Measurements from ENCODE around the gene EOMES.

The EOMES gene

GRCh38 chr3:27686642-27687041 is 35.5 kb downstream of the EOMES start:
- H3K4me3 ChIP-seq (ENCODE audit: low read depth, low read length) = no peak overlapping the region
- DNase-seq (ENCODE audit: low read depth) = no peak

GRCh38 chr3:27685474-27685873 is 36.6 kb downstream of the EOMES start:
- no peak for DNase-seq (ENCODE audit: low read depth)
- no peak overlapping the region for H3K4me3 ChIP-seq (ENCODE audit: low read depth, low read length)

GRCh38 chr3:27684302-27684701 is 37.8 kb downstream of the EOMES start:
- H3K4me3 ChIP-seq (ENCODE audit: low read depth, low read length) = no peak overlapping the region
- no peak for DNase-seq (ENCODE audit: low read depth)

GRCh38 chr3:27681249-27681748 is 40.8 kb downstream of the EOMES start:
- no peak overlapping the region for H3K4me3 ChIP-seq (ENCODE audit: low read depth, low read length)
- peak; percentile 84 for DNase-seq (ENCODE audit: low read depth)

GRCh38 chr3:27680517-27681246 is 41.4 kb downstream of the EOMES start:
- no peak overlapping the region for H3K4me3 ChIP-seq (ENCODE audit: low read depth, low read length)
- no peak for DNase-seq (ENCODE audit: low read depth)

- no peak for DNase-seq (ENCODE audit: low read depth)
- H3K4me3 ChIP-seq (ENCODE audit: low read depth, low read length) = no peak overlapping the region
These were observed 42.4 kb downstream of the EOMES start for GRCh38 chr3:27679691-27680090.

GRCh38 chr3:27678234-27678633 is 43.9 kb downstream of the EOMES start:
- no peak for DNase-seq (ENCODE audit: low read depth)
- H3K4me3 ChIP-seq (ENCODE audit: low read depth, low read length) = no peak overlapping the region

GRCh38 chr3:27677565-27677964 is 44.6 kb downstream of the EOMES start:
- H3K4me3 ChIP-seq (ENCODE audit: low read depth, low read length) = no peak overlapping the region
- DNase-seq (ENCODE audit: low read depth) = peak; percentile 95

- DNase-seq (ENCODE audit: low read depth) = peak; percentile 78
- H3K4me3 ChIP-seq (ENCODE audit: low read depth, low read length) = no peak overlapping the region
These were observed 46.8 kb downstream of the EOMES start for GRCh38 chr3:27675287-27675686.

GRCh38 chr3:27673701-27674100 is 48.4 kb downstream of the EOMES start:
- no peak overlapping the region for H3K4me3 ChIP-seq (ENCODE audit: low read depth, low read length)
- DNase-seq (ENCODE audit: low read depth) = no peak

- DNase-seq (ENCODE audit: low read depth) = no peak
- H3K4me3 ChIP-seq (ENCODE audit: low read depth, low read length) = no peak overlapping the region
These were observed 51.0 kb downstream of the EOMES start for GRCh38 chr3:27671101-27671500.

- no peak overlapping the region for H3K4me3 ChIP-seq (ENCODE audit: low read depth, low read length)
- no peak for DNase-seq (ENCODE audit: low read depth)
These were observed 51.5 kb downstream of the EOMES start for GRCh38 chr3:27670619-27671018.

- no peak for DNase-seq (ENCODE audit: low read depth)
- no peak overlapping the region for H3K4me3 ChIP-seq (ENCODE audit: low read depth, low read length)
These were observed 52.5 kb downstream of the EOMES start for GRCh38 chr3:27669591-27669990.

GRCh38 chr3:27667751-27668150 is 54.4 kb downstream of the EOMES start:
- no peak for DNase-seq (ENCODE audit: low read depth)
- H3K4me3 ChIP-seq (ENCODE audit: low read depth, low read length) = no peak overlapping the region

- DNase-seq (ENCODE audit: low read depth) = peak; percentile 64
These were observed 55.4 kb downstream of the EOMES start for GRCh38 chr3:27666708-27667107.

GRCh38 chr3:27666272-27666671 is 55.9 kb downstream of the EOMES start:
- DNase-seq (ENCODE audit: low read depth) = no peak

More at GRCh38 chr3:27666708-27667107, 55.4 kb downstream of the EOMES start:
- H3K4me3 ChIP-seq (ENCODE audit: low read depth, low read length) = no peak overlapping the region

More at GRCh38 chr3:27666272-27666671, 55.9 kb downstream of the EOMES start:
- H3K4me3 ChIP-seq (ENCODE audit: low read depth, low read length) = no peak overlapping the region

Data from skeletal muscle cell (primary cell).